ENCODE results near the gene ANO8.

Gene ANO8

DNA sequence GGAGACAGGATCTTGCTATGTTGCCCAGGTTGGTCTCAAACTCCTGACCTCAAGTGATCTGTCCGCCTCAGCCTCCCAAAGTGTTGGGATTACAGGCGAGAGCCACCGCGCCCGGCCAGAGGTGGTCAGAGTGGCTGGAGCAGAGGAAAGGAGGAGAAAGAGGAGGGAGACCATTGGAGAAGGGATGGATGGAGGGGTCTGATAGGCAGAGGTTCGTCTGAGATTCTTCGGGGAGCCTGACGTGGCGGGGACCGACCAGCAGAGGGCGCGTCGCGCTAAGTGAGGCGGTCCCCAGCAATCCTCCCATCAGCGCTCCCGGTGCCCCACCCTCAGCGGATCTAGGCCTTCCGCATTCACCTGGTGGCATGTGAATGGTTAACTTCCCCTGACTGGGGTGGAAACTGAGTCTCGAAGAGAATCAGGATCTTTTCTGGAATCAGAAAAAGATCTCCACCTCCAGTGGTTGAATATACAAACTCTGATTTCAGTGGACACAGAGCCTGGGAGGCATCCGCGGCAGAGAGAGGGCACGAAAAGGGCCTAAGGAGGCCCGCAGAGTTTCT is 11.5 kb upstream of the ANO8 start:
- DNase-seq, result peak; percentile 89

DNA sequence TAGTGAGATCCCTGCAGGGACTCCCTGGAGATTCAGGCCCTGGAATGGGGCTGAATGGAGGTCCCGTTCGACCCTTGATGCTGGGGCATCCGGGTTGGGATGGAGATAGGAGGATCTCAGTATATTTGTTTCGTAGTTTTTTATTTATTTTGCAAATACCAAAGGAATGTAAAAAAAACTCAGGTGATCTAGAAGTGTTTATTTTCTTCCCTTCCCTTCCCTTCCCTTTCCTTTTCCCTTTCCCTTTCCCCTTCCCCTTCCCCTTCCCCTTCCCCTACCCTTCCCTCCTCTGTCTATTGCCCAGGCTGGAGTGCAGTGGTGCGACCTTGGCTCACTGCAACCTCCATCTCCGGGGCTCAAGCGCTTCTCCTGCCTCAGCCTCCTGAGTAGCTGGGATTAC is 7.2 kb upstream of the ANO8 start:
- no peak for ATAC-seq

More for the DNA sequence above, 11.5 kb upstream of the ANO8 start:
- ATAC-seq, result peak; percentile 93

DNA sequence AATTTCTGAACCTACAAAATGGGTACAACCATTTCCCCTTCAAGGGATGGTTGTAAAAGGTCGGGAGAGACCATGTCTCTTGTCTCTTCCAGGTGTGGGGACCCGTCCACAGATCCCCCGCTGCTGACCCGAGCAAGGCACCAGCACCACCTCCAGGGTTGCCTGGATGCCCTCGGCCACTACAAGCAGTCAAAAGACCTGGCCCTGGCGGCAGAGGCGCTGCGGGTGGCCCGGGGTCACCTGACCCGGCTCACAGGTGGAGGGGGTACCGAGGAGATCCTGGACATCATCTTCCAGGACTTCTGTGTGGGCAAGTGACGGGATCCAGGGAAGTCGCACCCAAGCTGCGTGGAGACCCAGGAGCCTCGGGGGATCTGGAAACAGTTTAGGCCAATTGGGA is 6.7 kb upstream of the ANO8 start:
- no peak for DNase-seq
- ATAC-seq, result no peak

More for the DNA sequence above, 7.2 kb upstream of the ANO8 start:
- no peak for DNase-seq

GRCh38 chr19:17340871-17341357 is 6.3 kb upstream of the ANO8 start:
- DNase-seq (no peak), ATAC-seq (no peak)

GRCh38 chr19:17340302-17340870 is 5.7 kb upstream of the ANO8 start:
- no peak for ATAC-seq
- DNase-seq, result peak; percentile 44

GRCh38 chr19:17339088-17339741 is 4.6 kb upstream of the ANO8 start:
- DNase-seq (peak; percentile 71), ATAC-seq (no peak)

DNA sequence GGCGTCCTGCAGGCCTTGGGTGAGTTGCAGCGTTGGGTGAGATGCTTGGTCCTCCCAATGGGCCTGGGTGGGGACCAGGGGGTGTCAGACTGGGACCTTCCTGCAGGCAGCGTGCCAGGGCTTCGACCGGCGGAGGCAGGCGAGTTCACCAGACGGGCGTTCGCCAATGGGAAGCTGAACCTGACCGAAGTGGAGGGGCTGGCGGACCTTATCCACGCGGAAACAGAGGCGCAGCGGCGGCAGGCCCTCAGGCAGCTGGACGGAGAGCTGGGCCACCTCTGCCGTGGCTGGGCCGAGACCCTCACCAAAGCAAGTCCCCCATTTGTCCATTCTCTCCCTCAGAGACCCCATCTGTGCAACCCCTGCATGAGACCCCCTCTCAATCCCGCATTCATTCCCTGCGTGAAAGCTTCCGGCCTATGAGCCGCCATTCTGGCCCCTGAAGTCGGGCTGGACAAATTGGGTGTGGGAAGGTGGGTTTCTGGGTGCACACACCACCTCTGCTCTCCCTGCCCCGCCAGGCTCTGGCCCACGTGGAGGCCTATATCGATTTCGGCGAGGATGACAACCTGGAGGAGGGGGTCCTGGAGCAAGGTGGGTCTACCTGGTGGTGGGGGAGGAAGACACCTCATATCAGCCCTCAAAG is 3.9 kb upstream of the ANO8 start:
- DNase-seq, result no peak
- no peak for ATAC-seq

DNA sequence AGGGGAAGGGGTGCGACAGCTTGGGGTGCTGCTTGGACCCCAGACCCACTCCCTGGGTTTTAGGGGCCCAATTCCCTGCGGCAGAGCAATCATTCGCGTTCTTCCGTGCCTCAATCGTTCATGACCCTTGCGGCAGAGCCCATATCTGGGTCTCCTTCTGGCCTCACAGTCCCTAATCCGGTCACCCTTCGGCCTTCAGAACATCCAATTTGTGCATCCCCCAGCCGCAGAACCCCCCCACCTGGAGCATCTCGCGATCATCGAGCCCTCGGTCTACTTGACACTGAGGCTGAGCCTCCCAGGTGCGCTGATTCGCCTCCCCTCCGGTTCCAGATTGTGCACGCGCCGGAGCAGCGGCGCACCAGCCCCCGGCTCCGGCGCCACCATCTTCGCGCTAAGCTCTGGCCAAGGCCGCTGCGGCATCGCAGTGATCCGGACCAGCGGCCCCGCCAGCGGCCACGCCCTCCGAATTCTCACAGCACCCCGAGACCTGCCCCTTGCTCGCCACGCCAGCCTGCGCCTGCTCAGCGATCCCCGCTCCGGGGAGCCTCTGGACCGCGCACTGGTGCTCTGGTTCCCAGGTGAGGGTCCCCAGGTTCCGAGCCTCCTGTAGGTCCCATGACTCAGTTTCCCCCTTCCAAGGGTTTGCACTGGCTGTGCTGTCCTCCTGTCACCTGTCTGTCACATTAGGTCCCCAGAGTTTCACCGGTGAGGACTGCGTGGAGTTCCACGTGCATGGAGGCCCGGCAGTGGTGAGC is 3.2 kb upstream of the ANO8 start:
- ATAC-seq (no peak), DNase-seq (peak; percentile 65)

DNA sequence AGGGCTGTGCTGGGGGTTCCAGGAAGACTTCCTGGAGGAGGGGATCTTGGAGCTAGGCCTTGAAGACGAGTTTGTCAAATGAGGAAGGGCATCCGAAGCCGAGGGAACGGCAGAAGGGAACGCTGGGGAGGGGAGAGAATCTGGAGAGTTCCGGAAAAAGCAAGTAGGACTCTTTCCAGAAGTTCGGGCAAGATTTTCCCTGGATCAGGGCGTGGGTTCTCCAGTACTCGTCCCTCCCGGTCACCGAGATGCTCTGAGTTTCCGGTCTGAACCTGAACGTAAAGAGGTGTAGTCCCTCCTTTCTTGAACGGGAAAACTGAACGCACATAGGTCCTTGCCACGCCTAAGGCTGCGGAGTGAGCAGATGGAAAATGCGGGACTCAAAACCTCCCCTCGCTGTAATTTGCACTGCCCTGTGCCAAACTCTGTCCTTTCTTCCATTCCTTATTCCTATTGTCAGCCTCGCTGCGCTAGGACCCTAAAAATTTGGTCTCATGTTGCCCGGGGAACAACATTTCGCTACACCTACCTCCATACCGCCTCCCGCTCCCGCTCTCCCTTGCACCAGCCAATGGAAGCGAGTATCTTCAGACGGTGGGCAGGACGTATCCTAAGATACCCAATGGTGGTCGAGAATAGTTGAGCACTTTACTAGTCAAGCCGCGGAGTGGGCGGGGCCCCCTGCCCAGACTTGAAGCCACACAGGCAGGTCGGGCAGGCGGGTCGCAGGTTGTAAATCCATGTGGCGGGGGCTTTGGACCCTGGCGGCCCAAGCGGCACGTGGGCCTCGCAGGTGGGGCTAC is 2.4 kb upstream of the ANO8 start, which contains the start of gene GTPBP3:
GTPBP3 (plus strand) TSS at position 682 of the 803 bp plus-strand sequence; CDS start at position 741, 59 bp downstream.
- peak; percentile 89 for ATAC-seq
- peak; percentile 95 for DNase-seq

DNA sequence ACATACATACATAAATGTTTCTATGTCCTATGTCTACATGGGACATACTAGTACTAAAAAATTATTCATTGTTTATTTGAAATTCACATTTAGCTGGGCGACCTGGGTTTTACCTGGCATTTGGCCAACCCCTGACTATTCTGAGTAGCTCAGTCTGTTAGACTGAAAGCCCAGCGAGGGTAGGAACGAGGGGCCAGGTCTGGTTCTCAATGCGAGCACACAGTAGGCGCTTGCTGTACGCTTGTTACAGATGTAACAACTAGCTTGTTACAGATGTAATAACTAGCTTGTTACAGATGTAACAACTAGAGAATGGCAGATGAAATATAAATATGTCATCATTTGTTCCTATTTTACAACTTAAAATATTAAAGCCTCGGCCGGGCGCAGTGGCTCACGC is 920 bp upstream of the ANO8 start:
- no peak for ATAC-seq

DNA sequence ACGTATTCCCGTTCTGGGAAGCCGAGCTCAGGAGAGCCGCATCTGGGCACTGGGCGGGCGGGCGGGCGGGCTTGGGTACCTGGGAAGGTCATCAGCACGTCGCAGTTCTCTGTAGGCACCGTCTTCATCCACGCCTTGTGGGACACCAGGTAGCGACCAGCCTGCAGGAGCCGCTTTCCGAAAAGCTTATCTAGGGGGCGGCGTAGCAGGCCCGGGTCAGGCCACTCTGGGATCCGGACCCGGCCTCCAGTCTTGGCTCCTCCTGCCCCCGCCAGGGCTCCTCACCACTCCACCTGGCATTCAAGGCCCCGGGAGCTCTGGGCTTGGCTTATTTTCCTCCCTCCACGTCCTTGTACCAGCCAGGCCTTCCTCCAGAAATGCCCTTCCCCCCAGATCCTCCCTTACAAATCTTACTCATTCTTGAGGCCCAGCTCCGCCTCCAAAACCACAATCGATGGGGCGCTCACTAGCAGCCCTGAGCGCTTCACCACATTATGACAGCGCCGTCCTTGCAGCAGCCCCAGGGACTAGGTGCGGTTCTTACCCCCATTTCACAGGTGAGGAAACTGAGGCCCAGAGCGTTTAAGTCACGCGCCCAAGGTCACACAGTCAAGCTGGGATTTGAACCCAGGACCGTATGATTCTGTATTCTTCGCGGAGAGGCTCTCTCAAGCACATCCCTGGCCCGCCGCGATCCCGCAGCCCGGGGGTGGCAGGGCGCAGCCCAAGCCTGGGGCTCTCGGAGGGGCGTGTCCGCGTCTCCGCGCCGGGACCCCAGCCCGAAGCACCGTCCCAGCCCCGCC is 843 bp downstream of the ANO8 start:
- ATAC-seq, result peak; percentile 54
- DNase-seq, result peak; percentile 81

More for the DNA sequence above, 920 bp upstream of the ANO8 start:
- DNase-seq, result no peak

DNA sequence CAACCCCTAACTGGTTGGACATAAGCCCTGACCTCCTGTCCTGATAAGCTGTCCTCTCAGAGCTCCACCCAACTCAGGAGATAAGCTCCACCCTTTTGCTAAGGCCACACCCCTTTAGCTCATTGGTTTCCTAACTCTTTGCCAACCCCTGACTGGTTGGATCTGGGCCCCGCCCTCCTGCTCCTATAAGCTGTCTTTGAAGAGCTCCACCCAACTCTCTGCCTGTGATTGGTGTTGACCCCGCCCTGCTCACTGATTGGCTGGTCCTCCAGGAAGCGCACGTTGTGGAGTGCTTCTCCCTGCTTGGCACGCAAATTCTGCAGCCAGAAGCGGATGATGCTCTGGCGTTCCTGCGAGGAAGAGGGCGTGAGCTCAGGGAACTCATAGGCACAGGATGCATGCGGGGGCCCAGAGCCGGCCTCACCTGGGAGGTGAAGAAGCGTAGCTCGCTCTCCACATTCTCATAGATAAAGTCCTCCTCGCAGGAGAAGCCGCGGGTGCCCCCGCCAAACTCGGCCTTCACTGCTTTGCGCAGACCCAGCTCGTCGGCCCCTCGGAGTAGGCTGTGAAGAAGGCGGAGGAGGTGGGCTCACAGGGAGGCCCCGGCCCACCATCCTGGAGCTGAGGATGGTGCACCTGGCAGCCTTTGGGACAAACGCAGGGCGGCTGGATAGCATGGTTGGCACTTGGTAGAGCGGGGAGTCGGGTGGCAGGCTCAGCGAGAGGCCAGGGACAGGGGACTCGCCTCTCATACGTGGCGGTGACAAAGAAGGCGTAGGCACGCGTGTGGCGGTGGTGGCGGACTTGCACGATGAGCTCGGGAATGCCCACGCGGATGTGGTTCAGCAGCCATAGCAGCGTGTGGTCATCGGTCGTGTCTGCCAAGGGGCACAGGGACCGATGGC is 1.7 kb downstream of the ANO8 start:
- ATAC-seq (no peak), DNase-seq (peak; percentile 52)

DNA sequence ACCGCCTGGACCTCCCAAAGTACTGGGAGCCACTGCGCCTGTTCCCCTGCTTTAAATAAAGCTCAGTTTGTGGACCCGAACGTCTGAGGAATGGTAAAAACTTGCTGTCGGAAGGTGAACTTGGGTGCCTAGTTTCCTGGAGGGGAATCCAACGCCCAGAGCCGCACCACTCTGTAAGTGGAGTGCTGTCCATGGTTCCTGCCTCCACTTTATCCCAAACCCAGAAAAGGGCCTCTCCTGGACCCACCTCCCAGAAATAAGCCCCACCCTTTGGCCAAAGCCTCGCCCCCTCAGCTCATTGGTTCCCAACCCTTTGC is 2.3 kb downstream of the ANO8 start:
- no peak for ATAC-seq
- DNase-seq, result no peak

DNA sequence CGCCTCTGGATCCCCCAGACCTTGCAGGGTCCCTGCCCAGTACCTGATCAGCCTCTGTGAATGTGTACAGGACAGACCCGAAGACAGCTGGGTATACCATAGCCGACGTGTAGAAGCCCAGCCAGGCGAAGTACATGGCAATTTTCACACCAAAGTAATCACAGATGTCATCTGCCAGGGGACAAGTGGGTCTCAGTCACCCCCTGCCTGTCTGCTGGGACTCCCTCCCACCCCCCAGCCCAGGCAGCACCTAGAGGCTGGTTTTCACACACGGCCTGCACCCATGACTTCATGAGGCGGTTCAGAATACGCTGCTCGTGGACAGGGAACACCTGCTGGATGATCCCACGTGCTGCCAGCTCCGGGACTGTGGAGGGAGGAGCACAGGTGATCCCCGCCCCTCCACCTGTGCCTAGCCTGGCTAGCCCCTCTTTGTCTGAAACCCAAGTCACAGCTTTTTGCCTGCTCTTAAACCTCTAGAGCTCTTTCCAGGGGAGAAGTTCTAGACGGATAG is 3.6 kb downstream of the ANO8 start:
- ATAC-seq, result no peak
- DNase-seq, result no peak

DNA sequence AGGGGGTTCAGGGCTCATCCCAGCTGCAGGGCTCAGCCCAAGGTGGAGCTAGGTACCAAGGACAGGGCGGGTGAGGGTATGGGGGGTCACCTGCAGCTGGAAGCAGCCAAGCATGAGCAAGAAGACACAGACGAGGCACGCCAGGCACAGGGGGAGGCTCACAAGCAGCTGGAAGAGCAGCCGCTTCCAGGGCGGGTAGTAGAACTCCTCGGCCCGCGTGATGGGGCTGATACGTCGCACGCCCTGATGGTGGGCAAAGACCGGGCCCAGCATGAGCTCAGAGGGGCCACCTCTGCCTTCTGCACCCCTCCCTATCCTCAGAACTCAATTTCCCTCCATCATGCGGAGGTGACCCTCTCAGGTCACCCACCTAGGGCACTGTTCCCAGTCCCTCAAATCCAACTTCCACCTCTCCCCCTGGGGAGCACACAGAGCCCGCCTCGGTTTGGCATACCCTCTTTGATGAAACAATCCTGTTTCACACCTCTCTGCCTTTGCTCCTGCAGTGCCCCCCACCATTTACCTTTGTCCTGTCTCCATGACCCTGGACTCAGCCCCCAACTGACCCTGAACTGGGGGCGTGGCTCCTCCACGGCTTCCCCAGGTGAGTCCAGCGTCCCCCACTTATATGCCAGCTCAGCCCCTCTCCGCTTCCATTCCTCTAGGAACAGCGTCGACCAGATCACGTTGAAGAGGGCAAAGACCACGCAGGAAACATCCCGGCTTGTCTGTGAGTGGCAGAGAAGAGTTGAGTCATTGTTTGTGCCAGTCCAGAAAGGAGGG is 4.2 kb downstream of the ANO8 start:
- ATAC-seq, result no peak
- DNase-seq, result no peak

- ATAC-seq (no peak), DNase-seq (no peak)
Measured at GRCh38 chr19:17329366-17330261, 5.0 kb downstream of the ANO8 start.
